ENCODE results near the gene EFCC1. TPM values are rescaled to one million over a fixed set of nuclear protein-coding genes. Genes with fewer than 3 reads are reported as not detected.

The EFCC1 gene
- total RNA-seq, 4 donors from 2014 or later = 3.3 to 40.4 (median 4.0) TPM

DNA sequence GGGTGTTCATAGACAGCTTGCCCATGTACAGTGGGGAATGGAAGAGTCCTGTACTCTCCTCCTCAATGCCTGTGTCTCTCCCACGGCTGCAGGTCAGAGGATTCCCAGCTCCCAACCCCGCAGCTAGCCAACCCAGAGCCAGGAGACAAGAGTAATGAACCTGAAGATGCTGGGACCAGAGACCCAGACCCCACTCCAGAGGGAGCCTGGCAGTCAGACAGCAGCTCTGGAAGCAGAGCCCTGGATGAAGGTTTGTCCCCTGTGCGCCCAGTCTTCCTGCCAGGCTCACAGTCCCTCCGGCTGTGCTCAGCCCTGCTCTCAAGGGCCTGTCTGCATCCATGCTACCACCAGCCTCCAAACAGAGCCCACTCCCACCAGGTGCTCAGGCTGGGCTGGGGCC is 29.5 kb downstream of the EFCC1 start:
- TF ChIP-seq, protein P1, sequence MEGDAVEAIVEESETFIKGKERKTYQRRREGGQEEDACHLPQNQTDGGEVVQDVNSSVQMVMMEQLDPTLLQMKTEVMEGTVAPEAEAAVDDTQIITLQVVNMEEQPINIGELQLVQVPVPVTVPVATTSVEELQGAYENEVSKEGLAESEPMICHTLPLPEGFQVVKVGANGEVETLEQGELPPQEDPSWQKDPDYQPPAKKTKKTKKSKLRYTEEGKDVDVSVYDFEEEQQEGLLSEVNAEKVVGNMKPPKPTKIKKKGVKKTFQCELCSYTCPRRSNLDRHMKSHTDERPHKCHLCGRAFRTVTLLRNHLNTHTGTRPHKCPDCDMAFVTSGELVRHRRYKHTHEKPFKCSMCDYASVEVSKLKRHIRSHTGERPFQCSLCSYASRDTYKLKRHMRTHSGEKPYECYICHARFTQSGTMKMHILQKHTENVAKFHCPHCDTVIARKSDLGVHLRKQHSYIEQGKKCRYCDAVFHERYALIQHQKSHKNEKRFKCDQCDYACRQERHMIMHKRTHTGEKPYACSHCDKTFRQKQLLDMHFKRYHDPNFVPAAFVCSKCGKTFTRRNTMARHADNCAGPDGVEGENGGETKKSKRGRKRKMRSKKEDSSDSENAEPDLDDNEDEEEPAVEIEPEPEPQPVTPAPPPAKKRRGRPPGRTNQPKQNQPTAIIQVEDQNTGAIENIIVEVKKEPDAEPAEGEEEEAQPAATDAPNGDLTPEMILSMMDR (IDR thresholded peaks at IDR 0.05) = no peak
- no peak for TF ChIP-seq POLR2A (IDR thresholded peaks at IDR 0.05)
- Histone ChIP-seq H3K4me3 (no peak overlapping the region), H3K27ac (no peak overlapping the region), H3K9me3 (no peaks in the 10 kb centered on the region), H3K36me3 (no peaks in the 10 kb centered on the region), H3K4me1 (peaks cover 0 to 19% (median 7%) of the 10 kb centered on the region in 4 donors), H3K27me3 (no peaks in the 10 kb centered on the region)
- DNase-seq = no peak

DNA sequence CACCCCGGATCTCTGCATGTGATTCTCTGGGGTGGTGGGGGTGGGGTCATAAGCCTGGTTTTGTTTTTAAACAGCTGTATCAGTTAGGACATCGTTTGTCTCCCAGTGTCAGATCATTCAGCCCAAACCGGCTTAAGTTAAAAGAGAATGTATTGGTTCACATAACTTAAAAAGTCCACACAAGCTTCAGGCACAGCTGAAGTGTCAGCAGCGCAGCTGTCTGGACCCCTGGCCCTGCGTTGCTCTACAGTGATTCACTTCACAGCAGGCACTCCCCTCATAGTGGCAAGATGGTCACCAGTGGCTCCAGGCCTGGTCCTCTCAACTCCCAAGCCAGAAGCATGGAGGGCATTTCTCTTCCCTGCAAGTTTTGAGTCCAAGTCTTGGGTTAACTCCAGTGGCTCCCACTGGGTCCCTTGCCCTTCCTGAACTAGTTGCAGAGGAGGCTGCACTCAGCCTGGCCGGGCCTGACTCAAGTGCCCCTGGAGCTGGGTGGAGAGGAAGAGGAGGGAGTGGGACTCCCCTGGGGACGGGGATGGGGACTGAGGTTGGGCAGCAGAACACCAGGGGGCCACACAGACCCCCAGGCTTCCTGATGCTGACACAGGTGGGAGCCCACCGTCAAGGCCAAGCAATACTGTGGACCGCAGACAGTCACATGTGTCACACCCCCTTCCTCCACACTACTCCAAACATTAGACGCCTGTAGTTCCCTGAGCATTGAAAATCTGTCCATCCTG is 30.5 kb downstream of the EFCC1 start:
- no peak for TF ChIP-seq POLR2A (IDR thresholded peaks at IDR 0.05)
- no peak overlapping the region for H3K4me3 ChIP-seq
- H3K27me3 ChIP-seq = no peaks in the 10 kb centered on the region
- no peak overlapping the region for H3K27ac ChIP-seq
- H3K36me3 ChIP-seq = no peaks in the 10 kb centered on the region
- H3K9me3 ChIP-seq = no peaks in the 10 kb centered on the region
- no peak for DNase-seq
- peaks cover 0 to 8% (median 5%) of the 10 kb centered on the region in 4 donors for H3K4me1 ChIP-seq

DNA sequence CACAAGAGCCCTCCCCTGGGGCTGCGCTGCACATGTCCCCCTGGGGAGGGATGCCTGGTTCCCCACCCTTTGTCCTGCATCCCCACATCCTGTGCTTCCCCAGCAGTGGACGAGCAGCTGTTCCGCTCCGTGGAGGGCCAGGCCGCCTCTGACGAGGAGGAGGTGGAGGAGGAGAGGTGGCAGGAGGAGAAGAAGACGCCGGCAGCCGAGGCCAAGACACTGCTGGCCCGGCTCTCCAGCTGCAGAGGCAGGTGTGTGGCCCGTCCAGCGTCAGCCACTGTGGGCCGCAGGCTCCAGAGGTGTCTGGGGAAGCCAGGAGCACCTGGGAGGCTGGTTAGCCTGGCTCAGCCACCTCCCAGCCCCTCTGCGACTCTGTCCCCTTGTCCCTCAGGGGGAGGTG is 31.6 kb downstream of the EFCC1 start:
- no peaks in the 10 kb centered on the region for H3K9me3 ChIP-seq
- H3K27ac ChIP-seq = no peak overlapping the region
- TF ChIP-seq, protein P1 (IDR thresholded peaks at IDR 0.05) = no peak
- TF ChIP-seq POLR2A (IDR thresholded peaks at IDR 0.05) = no peak
- H3K27me3 ChIP-seq = no peaks in the 10 kb centered on the region
- no peaks in the 10 kb centered on the region for H3K4me1 ChIP-seq
- no peaks in the 10 kb centered on the region for H3K36me3 ChIP-seq
- no peak overlapping the region for H3K4me3 ChIP-seq
- no peak for DNase-seq

DNA sequence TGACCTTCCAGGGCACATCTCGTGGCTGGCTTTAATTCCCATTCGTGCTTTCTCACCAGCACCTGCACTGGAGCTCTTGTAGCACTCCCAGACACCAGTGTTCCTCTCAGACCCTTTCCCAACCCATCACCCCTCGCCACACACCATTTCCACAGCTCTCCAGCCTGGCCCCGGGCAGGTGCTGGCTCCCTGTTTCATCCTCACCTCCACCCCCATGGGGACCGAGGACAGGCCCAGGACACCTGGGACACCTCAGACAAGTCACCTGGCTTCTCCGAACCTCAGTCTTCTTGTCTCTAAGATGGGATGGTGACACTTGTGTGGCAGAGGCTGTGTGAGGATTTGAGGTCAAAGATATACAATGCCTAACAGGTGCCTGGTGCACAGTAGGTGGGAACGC is 32.0 kb downstream of the EFCC1 start:
- Histone ChIP-seq H3K36me3 (no peaks in the 10 kb centered on the region), H3K27me3 (no peaks in the 10 kb centered on the region), H3K9me3 (no peaks in the 10 kb centered on the region), H3K4me1 (no peaks in the 10 kb centered on the region), H3K27ac (no peak overlapping the region), H3K4me3 (no peak overlapping the region)
- TF ChIP-seq, protein P1 (IDR thresholded peaks at IDR 0.05) = no peak
- no peak for DNase-seq

DNA sequence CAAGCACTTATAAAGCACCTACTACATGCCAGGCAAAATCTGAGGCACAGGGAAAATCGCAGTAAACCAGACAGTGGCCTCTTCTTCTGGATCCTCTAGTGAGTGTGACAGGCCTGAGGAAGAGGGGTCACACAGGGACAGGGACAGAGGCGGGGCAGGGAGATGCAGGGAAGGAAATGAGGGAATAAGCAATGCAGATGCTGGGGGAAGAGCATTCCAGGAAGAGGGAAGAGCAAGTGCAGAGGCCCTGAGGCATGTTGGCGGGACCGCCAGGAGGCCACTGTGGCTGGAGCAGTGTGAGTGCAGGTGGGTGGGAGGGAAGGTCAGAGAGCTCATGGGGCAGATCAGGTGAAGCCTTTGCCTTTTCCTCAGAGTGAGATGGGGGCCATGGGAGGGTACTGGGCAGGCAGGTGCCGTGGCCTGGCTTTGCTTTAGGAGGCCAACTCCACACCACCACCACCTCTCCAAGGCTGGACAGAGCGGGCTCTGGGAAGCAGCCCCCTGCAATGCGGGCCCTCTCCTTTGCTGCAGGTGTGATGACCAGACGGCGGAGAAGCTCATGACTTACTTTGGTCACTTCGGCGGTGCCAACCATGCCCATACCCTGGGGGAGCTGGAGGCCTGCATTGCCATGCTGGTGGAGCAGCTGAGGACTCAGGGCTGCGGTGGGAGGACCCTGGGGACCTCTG is 32.7 kb downstream of the EFCC1 start:
- Histone ChIP-seq H3K4me1 (no peaks in the 10 kb centered on the region), H3K9me3 (no peaks in the 10 kb centered on the region), H3K27me3 (no peaks in the 10 kb centered on the region), H3K36me3 (no peaks in the 10 kb centered on the region), H3K27ac (no peak overlapping the region), H3K4me3 (no peak overlapping the region)
- TF ChIP-seq POLR2A (IDR thresholded peaks at IDR 0.05) = no peak
- TF ChIP-seq, protein P1 (IDR thresholded peaks at IDR 0.05) = no peak
- no peak for DNase-seq

DNA sequence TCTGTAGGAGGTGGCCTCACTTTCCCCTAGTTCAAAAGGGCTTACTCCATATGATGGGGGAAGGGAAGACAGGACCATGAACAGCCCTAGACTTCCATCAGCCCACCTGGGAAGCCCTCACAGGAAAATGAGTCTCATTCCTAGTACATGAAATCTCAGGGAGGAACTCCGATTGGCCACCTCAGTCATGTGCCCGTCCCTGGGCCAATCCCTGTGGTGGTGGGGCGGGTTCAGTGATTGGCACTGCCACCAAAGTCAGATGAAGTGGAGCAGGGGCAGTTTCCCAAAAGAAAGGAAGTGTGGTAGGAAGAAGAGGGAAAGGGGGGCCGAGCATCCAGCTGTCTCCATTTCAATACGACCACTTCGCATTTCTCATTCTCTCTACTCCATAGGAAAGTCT is 33.5 kb downstream of the EFCC1 start:
- no peaks in the 10 kb centered on the region for H3K27me3 ChIP-seq
- no peak for DNase-seq
- no peaks in the 10 kb centered on the region for H3K36me3 ChIP-seq
- TF ChIP-seq, protein P1 (IDR thresholded peaks at IDR 0.05) = no peak
- TF ChIP-seq POLR2A (IDR thresholded peaks at IDR 0.05) = no peak
- H3K27ac ChIP-seq = no peak overlapping the region
- H3K4me3 ChIP-seq = no peak overlapping the region
- no peaks in the 10 kb centered on the region for H3K4me1 ChIP-seq
- no peaks in the 10 kb centered on the region for H3K9me3 ChIP-seq

Data from Peyer's patch (tissue), 4 donors.